ENCODE results near the gene WNT2. TPM values are rescaled to one million over a fixed set of nuclear protein-coding genes. Genes with fewer than 3 reads are reported as not detected.
A peak's percentile ranks its signal among the peaks of the same experiment; 100 is the strongest.
"Not testable (repeated sequence)": the region's sequence is repeated elsewhere in the genome, so short reads cannot be mapped to it uniquely, and the experiment has no call there.

Gene WNT2
- total and polyA plus RNA-seq, 4 donors, result 0.43 to 0.94 (median 0.70) TPM

GRCh38 chr7:117312593-117313580 is 10.0 kb downstream of the WNT2 start:
- no peak for DNase-seq (ENCODE audit: low read depth in 4 of 6, low spot score in 6 of 6)
- H3K27ac ChIP-seq (ENCODE audit: low read depth, low read length), result no peak overlapping the region
- no peaks in the 10 kb centered on the region for H3K36me3 ChIP-seq (ENCODE audit: control insufficient read depth, insufficient read depth, low read length)
- no peaks in the 10 kb centered on the region for H3K27me3 ChIP-seq (ENCODE audit: control insufficient read depth, insufficient read depth, low read length)
- no CpG with 5 or more reads among the region's 5 CpGs for WGBS (ENCODE audit: insufficient coverage)
- no peaks in the 10 kb centered on the region for H3K9me3 ChIP-seq (ENCODE audit: control insufficient read depth, insufficient read depth, low read length)
- H3K4me3 ChIP-seq (ENCODE audit: low read depth, low read length), result no peak overlapping the region
- no peaks in the 10 kb centered on the region for H3K4me1 ChIP-seq (ENCODE audit: control insufficient read depth, insufficient read depth, low read length)

- WGBS (ENCODE audit: insufficient coverage), result no CpG with 5 or more reads among the region's 1 CpG
- Histone ChIP-seq H3K4me3 (ENCODE audit: low read depth, low read length) (no peak overlapping the region), H3K36me3 (ENCODE audit: control insufficient read depth, insufficient read depth, low read length) (no peaks in the 10 kb centered on the region), H3K4me1 (ENCODE audit: control insufficient read depth, insufficient read depth, low read length) (no peaks in the 10 kb centered on the region), H3K9me3 (ENCODE audit: control insufficient read depth, insufficient read depth, low read length) (no peaks in the 10 kb centered on the region), H3K27me3 (ENCODE audit: control insufficient read depth, insufficient read depth, low read length) (no peaks in the 10 kb centered on the region), H3K27ac (ENCODE audit: low read depth, low read length) (no peak overlapping the region)
- no peak for DNase-seq (ENCODE audit: low read depth in 4 of 6, low spot score in 6 of 6)
Observed at GRCh38 chr7:117308891-117309290, 14.0 kb downstream of the WNT2 start.

- Histone ChIP-seq H3K36me3 (ENCODE audit: control insufficient read depth, insufficient read depth, low read length) (no peaks in the 10 kb centered on the region), H3K27ac (ENCODE audit: low read depth, low read length) (no peak overlapping the region), H3K4me1 (ENCODE audit: control insufficient read depth, insufficient read depth, low read length) (no peaks in the 10 kb centered on the region), H3K27me3 (ENCODE audit: control insufficient read depth, insufficient read depth, low read length) (no peaks in the 10 kb centered on the region), H3K4me3 (ENCODE audit: low read depth, low read length) (no peak overlapping the region), H3K9me3 (ENCODE audit: control insufficient read depth, insufficient read depth, low read length) (no peaks in the 10 kb centered on the region)
- DNase-seq (ENCODE audit: low read depth in 4 of 6, low spot score in 6 of 6), result no peak
- WGBS (ENCODE audit: insufficient coverage), result 95% methylated on average over 3 of the region's 4 CpGs
Observed at GRCh38 chr7:117302396-117302795, 20.5 kb downstream of the WNT2 start.

- H3K27me3 ChIP-seq (ENCODE audit: control insufficient read depth, insufficient read depth, low read length); H3K36me3 ChIP-seq (ENCODE audit: control insufficient read depth, insufficient read depth, low read length); DNase-seq (ENCODE audit: low read depth in 4 of 6, low spot score in 6 of 6); H3K4me1 ChIP-seq (ENCODE audit: control insufficient read depth, insufficient read depth, low read length); H3K4me3 ChIP-seq (ENCODE audit: low read depth, low read length); H3K9me3 ChIP-seq (ENCODE audit: control insufficient read depth, insufficient read depth, low read length); H3K27ac ChIP-seq (ENCODE audit: low read depth, low read length): not testable (repeated sequence)
- 92% methylated on average over 3 of the region's 5 CpGs for WGBS (ENCODE audit: insufficient coverage)
Observed at GRCh38 chr7:117300506-117300905, 22.4 kb downstream of the WNT2 start.

- 90% methylated on average over 11 of the region's 12 CpGs for WGBS (ENCODE audit: insufficient coverage)
- H3K9me3 ChIP-seq (ENCODE audit: control insufficient read depth, insufficient read depth, low read length), result no peaks in the 10 kb centered on the region
Observed at GRCh38 chr7:117297606-117298005, 25.3 kb downstream of the WNT2 start.

DNA sequence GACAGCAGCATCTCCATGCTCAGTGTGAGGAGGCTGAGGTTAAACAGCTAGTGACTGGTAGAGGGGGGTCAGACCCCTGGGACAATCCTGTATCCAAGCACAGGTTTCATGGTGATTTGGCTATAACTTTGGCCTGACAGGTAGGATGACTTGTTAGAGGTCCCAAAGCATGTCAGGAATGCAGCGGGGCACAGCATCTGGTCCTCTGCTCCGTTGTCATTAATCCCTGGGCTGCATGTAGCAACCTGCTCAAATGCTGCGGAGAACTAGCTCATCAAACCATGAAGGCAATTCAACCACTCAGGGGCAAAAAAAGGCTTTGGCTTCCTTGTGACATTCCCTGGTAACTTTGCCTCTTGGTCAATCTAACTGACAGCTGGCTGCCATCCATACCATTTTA is 26.8 kb downstream of the WNT2 start:
- WGBS (ENCODE audit: insufficient coverage), result 57% methylated on average over 3 of the region's 3 CpGs
- DNase-seq (ENCODE audit: low read depth in 4 of 6, low spot score in 6 of 6), result no peak
- Histone ChIP-seq H3K9me3 (ENCODE audit: control insufficient read depth, insufficient read depth, low read length) (no peaks in the 10 kb centered on the region), H3K4me1 (ENCODE audit: control insufficient read depth, insufficient read depth, low read length) (no peaks in the 10 kb centered on the region), H3K27ac (ENCODE audit: low read depth, low read length) (no peak overlapping the region), H3K36me3 (ENCODE audit: control insufficient read depth, insufficient read depth, low read length) (no peaks in the 10 kb centered on the region), H3K27me3 (ENCODE audit: control insufficient read depth, insufficient read depth, low read length) (no peaks in the 10 kb centered on the region), H3K4me3 (ENCODE audit: low read depth, low read length) (no peak overlapping the region)

More at GRCh38 chr7:117297606-117298005, 25.3 kb downstream of the WNT2 start:
- DNase-seq (ENCODE audit: low read depth in 4 of 6, low spot score in 6 of 6), result no peak
- no peaks in the 10 kb centered on the region for H3K36me3 ChIP-seq (ENCODE audit: control insufficient read depth, insufficient read depth, low read length)
- no peak overlapping the region for H3K4me3 ChIP-seq (ENCODE audit: low read depth, low read length)
- H3K27ac ChIP-seq (ENCODE audit: low read depth, low read length), result no peak overlapping the region
- no peaks in the 10 kb centered on the region for H3K27me3 ChIP-seq (ENCODE audit: control insufficient read depth, insufficient read depth, low read length)
- H3K4me1 ChIP-seq (ENCODE audit: control insufficient read depth, insufficient read depth, low read length), result no peaks in the 10 kb centered on the region

DNA sequence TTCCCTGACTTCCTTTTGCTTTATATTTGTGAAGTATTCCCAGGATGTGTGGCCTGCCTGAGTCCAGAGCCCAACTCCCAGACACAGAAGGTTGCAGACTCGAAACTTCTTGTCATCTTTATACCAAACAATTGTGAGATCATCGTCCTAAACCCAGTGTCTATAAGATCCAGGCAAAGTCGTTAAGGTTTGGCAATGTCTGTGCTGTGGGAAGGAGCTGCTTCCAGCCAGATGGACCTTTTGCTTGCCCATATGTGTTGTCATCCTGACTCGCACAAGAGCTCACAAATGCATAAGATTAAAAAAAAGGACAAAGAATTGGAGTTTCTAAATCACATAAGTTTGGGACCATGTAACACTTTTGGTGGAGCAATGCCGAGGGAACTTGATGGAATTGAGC is 37.0 kb downstream of the WNT2 start:
- Histone ChIP-seq H3K4me3 (ENCODE audit: low read depth, low read length) (no peak overlapping the region), H3K9me3 (ENCODE audit: control insufficient read depth, insufficient read depth, low read length) (no peaks in the 10 kb centered on the region), H3K36me3 (ENCODE audit: control insufficient read depth, insufficient read depth, low read length) (no peaks in the 10 kb centered on the region), H3K4me1 (ENCODE audit: control insufficient read depth, insufficient read depth, low read length) (no peaks in the 10 kb centered on the region), H3K27me3 (ENCODE audit: control insufficient read depth, insufficient read depth, low read length) (no peaks in the 10 kb centered on the region), H3K27ac (ENCODE audit: low read depth, low read length) (no peak overlapping the region)
- DNase-seq (ENCODE audit: low read depth in 4 of 6, low spot score in 6 of 6), result peak in 1 of 6 donors; percentile 78
- WGBS (ENCODE audit: insufficient coverage), result 57% methylated on average over 1 of the region's 5 CpGs

GRCh38 chr7:117284692-117285091 is 38.2 kb downstream of the WNT2 start:
- Histone ChIP-seq H3K4me3 (ENCODE audit: low read depth, low read length) (no peak overlapping the region), H3K36me3 (ENCODE audit: control insufficient read depth, insufficient read depth, low read length) (no peaks in the 10 kb centered on the region), H3K27ac (ENCODE audit: low read depth, low read length) (no peak overlapping the region), H3K9me3 (ENCODE audit: control insufficient read depth, insufficient read depth, low read length) (no peaks in the 10 kb centered on the region), H3K4me1 (ENCODE audit: control insufficient read depth, insufficient read depth, low read length) (no peaks in the 10 kb centered on the region), H3K27me3 (ENCODE audit: control insufficient read depth, insufficient read depth, low read length) (no peaks in the 10 kb centered on the region)
- no peak for DNase-seq (ENCODE audit: low read depth in 4 of 6, low spot score in 6 of 6)
- 97% methylated on average over 2 of the region's 5 CpGs for WGBS (ENCODE audit: insufficient coverage)

DNA sequence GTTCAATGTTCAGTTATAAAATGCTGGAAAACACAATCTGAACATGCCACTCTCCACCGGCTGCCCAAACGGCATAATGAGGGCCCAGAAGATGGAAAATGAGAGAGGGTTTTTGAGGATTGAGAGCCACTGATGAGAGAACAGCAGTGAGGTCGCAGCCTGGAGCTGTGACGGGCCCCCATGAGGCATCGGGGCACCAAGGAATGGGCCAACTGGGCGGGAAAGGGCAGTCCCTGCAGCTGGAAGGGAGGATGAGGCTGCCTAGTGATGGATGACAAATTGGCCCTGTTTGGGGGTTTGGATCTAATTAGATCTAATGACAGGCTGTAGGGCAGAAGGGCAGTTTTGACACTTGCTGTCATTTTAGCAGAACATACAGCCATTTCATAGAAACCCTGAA is 39.1 kb downstream of the WNT2 start:
- no peak overlapping the region for H3K27ac ChIP-seq (ENCODE audit: low read depth, low read length)
- 84% methylated on average over 6 of the region's 6 CpGs for WGBS (ENCODE audit: insufficient coverage)
- peak in 1 of 6 donors; percentile 13 for DNase-seq (ENCODE audit: low read depth in 4 of 6, low spot score in 6 of 6)
- no peaks in the 10 kb centered on the region for H3K9me3 ChIP-seq (ENCODE audit: control insufficient read depth, insufficient read depth, low read length)
- no peak overlapping the region for H3K4me3 ChIP-seq (ENCODE audit: low read depth, low read length)
- no peaks in the 10 kb centered on the region for H3K27me3 ChIP-seq (ENCODE audit: control insufficient read depth, insufficient read depth, low read length)
- no peaks in the 10 kb centered on the region for H3K36me3 ChIP-seq (ENCODE audit: control insufficient read depth, insufficient read depth, low read length)
- no peaks in the 10 kb centered on the region for H3K4me1 ChIP-seq (ENCODE audit: control insufficient read depth, insufficient read depth, low read length)

- H3K4me1 ChIP-seq (ENCODE audit: control insufficient read depth, insufficient read depth, low read length), result no peaks in the 10 kb centered on the region
- no peak overlapping the region for H3K27ac ChIP-seq (ENCODE audit: low read depth, low read length)
- H3K9me3 ChIP-seq (ENCODE audit: control insufficient read depth, insufficient read depth, low read length), result no peaks in the 10 kb centered on the region
- no peak overlapping the region for H3K4me3 ChIP-seq (ENCODE audit: low read depth, low read length)
- peak in 1 of 6 donors; percentile 4 for DNase-seq (ENCODE audit: low read depth in 4 of 6, low spot score in 6 of 6)
- H3K27me3 ChIP-seq (ENCODE audit: control insufficient read depth, insufficient read depth, low read length), result no peaks in the 10 kb centered on the region
- 85% methylated on average over 2 of the region's 3 CpGs for WGBS (ENCODE audit: insufficient coverage)
- no peaks in the 10 kb centered on the region for H3K36me3 ChIP-seq (ENCODE audit: control insufficient read depth, insufficient read depth, low read length)
Observed at GRCh38 chr7:117283371-117283770, 39.5 kb downstream of the WNT2 start.
